ENCODE data around the gene SETD1A. TPM values are rescaled to one million over a fixed set of nuclear protein-coding genes. Genes with fewer than 3 reads are reported as not detected.
"Not testable (repeated sequence)": the region's sequence is repeated elsewhere in the genome, so short reads cannot be mapped to it uniquely, and the experiment has no call there.

Gene SETD1A
- total RNA-seq, 1 experiment from 2014 or later: 1.7 TPM

DNA sequence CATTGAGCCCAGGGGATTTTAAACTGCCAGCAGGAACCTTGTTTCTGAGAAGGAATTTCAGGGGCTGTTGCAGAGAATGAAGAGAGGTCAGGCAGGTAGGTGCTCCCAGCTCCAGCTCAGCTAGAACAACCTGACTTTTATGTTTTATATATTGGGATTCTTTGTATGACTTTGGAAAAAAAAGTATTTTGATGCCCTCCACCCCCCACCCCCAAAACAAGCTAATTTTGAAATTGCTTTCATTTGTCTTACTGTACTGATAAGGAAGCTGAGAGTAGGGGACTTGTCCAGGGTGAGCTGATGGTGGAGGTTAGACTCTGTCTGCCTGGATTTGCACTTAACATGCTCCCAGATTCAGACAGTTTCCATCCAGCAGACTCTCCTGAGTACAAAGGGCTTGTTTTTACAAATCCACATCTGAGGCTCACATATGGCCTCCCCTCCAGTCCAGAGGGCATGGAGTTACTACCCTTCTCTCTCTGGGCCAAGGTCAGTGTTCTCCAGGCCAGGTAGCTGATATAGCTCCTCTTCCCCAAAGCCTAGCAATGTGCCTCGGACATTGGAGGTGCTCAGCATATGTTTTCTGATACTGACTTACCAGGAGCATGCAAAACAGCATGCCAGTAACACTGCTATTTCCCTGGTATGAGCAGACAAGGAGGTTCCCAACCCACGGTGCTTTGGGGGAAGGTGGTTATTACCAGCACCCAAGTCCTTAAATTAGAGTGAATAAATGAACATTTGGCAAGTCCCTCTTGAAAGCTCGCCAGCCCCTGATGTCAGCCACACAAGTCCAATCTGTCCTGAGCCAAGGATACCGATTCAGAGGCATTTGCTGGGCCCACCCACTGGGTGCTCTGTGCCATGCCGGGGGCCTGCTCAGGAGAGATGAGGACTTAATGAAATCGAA, 41.6 kb downstream of the SETD1A start:
- no peak for DNase-seq (ENCODE audit: low spot score)

DNA sequence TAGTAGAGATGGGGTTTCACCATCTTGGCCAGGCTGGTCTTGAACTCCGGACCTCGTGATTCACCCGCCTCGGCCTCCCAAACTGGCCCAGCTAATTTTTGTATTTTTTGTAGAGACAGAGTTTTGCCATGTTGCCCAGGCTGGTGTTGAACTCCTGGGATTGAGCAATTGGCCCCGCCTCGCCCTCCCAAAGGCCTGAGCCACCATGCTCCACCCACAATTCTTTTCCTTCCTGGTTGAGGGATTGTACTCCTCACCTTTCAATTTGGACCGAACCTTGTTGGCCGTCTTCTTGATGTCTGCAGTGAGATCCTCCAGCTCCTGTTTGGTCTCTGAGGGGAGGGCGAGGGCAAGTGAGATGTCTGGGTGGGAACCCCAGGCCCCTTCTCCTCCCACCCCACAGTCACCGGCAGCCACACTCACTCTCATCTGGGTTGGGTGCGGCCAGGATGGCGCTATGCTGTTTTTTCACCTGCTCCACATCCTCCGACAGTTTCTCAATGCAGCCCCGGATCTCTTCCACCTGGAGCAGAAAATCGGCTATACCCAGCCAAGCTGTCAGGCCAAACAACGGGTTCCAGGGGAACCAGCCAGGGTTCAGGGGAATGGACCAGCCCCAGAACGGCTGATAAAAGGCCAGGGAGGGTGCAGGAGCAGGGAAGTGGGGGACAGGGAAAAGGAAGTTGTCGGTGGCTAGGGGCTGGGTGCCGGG, 43.3 kb downstream of the SETD1A start:
- no peak for DNase-seq (ENCODE audit: low spot score)

DNA sequence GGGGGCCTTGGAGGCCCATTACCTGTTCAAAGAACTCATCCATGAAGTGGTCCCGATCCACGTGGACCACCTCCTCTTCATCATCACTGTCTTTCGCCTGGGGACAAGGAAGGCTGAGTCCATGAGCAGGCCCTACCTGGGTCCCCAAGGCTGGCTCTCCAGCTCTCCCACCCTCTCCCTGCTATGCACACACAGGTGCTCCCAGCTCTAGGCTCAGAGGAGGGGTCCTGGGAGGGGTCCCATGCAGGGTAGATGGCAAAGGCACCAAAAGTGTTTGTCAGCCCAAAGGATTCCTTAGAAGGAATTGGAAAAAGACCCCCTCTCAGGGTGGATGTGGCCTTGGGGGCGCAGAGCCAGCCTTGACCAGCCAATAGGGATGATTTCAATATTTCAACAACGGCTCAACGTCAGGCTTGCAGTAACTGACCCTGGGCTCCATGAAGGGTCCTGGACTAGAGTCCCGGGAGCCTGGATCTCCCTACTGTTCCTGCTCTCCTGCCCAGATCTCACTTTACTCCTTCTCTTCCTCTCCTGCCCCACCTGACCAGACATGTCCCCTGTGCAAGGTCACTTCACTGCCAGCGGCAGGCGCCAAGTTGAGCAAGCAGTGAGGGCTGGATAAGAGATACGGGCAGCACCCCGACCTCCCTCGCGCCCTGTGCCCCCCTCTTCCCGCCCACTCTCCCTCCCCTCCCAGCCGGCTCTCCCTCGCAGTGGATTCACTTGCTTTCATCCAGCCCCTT, 44.1 kb downstream of the SETD1A start:
- no peak for DNase-seq (ENCODE audit: low spot score)

DNA sequence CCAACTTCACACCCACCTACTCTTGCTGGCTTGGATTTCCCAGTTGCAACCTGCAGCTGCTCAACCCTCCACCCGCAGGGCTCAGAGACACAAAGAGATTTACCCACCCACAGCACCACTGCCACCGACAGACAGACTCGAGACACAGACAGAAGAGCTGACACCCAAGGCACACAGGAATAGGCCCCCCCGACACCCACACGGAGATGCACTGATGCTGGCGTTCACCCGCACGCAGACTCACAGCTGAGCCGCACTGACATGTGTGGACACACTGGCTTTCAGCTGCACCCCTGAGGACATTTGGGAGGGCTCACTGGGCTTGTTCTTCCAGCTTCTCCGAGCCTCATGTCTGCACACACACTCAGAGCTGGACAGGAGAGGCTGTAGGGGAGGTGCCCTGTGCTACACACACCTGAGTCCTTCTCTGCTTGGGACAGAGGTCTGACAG, 44.7 kb downstream of the SETD1A start:
- no peak for DNase-seq (ENCODE audit: low spot score)

DNA sequence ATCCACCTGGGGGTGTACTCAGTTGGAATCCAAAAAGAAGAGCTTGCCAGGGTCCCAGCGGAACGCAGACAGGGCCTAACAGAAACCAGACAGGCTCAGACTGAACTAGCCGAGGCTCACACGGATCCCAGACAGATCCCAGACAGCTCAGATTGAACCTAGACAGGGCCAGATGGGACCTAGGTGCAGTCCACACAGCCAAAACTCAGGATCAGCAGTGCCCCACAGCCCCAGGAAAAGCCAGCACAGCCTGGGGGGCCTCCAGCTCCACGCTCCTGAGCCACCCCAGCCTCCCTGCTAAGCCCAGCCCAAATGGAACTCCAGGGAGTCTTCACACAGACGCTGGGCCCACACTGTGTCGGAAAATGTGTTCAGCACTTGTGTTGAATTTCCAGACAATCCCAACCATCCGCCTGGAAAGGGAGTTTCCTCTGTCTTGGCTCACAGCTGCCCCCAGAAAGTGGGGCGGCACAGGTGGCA, 45.3 kb downstream of the SETD1A start:
- no peak for DNase-seq (ENCODE audit: low spot score)

DNA sequence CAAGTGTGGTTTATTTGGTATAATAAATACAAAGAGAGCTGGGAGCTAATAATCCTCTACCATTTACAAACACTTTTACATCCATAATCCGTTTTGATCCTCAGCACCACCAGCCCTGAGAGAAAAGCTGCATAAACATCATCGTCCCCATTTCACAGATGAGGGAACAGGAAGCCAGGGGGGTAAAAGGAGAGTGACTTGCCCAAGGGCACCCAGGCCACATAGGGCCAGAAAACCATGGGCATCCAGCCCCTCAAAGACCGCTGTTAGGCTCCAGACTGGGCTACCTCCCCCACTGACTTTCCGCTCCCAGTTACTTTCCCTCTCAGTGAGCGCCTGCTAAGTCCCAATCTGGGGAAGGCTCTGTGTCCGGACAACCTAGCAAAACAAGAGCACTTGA, 46.2 kb downstream of the SETD1A start:
- no peak for DNase-seq (ENCODE audit: low spot score)

DNA sequence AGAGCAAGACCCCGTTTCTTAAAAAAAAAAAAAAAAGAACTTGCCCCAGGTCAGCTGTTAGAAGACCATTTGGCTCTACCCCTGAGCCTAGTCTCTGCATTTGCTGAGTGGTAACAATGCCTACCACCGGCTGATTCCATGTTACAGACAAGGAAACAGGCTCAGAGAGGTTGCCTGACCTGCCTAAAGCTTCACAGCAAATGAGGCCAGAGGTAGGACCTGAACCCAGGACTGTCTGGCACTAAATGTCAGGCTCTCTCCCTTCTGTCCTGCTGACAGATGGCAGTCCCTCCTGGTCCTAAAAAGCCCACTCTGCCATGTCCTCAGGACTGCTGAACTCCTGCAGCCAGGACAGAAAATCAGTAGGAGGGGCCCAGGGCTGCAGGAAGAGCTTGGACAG, 47.1 kb downstream of the SETD1A start:
- no peak for DNase-seq (ENCODE audit: low spot score)

DNA sequence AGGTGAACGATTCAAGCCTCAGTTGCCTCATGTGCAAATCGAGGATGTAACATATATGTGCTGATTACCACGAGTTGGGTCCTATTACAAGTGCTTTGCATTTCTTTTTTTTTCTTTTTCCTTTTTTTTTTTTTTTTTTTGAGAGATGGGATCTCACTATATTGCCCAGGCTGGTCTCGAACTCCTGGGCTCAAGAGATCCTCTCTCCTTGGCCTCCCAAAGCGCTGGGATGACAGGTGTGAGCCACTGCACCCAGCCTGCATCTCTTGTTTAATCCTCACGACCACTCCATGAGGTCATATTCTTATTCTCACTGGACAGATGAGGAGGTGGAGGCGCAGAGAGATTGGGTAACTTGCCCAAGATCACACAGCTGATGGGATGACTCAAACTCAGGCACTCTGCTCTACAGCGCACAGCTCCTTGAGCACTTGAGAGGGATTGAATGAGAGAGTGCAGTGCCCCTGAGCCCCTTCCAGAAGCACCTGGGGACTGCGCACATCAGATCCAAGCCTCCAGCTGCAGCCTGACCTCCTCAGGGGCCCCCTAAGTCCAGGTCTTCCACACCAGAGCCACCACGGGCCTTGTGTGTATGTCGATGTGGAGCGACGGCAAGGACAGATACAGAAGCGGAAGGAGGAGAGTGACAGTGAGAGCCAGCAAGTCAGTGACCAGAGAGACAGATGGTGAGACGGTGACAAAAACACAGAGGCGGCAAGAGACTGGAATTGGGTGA, 48.0 kb downstream of the SETD1A start:
- no peak for DNase-seq (ENCODE audit: low spot score)

DNA sequence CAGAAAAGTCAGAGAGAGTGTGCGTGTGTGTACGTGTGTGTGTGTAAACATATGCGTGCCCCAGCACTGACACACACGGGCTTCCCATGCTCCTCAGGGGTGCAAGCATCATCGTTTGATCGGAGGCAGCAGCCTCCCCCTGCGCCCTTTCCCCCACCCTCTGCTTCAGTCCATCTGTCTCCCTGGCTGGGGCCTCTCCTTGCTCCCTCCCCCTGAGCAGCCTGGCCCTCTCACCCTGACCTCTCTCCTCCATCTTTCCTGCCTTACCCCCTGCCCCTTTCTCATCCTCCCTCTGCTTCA, 48.5 kb downstream of the SETD1A start:
- no peak for DNase-seq (ENCODE audit: low spot score)

DNA sequence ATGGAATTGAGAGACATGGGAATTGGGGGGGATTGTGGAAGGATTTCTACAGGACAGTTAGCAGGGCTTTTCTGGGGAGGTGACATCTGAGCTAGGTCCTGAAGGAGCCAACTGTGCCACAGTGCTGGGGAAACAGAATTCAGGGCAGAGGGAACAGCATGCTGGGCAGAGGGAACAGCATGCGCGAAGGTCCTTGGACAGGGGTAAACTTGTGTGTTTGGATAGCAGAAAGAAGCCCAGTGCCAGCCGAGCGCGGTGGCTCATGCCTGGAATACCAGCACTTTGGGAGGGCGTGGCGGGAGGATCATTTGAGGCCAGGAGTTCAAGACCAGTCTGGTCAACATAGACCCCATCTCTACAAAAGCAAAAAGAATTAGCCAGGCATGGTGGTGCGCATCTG, 49.0 kb downstream of the SETD1A start:
- DNase-seq (ENCODE audit: low spot score): no peak

DNA sequence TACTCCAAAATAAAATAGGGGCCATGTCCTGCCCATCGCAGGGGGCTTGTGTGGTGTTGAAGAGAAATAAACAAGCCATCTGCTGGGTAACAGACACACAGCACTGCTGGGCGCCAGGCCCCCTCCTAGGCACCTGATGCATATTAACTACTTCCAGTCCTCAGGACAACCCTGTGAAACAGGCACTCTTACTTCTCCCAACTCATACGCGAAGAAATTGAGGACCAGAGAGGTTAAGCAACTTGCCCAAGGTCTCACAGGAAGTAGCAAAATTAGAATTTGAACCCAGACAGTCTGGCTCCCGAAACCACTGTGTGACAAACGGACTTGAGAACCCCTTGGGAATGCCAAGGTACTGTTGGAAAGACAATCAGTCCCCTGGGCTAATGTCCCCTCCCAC, 50.1 kb downstream of the SETD1A start:
- DNase-seq (ENCODE audit: low spot score): no peak

DNA sequence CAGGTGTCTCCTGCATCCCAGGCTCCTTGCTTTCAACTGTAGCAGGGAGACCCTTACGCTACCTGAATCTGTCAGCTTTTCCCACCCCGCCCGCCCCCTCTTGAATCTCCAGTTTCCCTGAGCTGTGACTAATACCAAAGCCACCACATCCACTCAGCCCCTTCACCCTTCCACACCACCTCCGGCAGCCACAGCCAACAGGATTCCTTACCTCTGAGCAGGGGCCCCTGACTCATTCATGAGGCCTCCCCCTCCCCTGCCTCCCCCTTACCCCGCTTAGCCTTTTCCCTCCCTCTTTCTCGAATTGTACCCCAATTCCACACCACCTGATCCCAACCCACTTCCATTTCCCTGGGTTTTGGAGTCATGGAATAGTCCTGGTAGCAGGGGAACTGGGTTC, 50.6 kb downstream of the SETD1A start:
- peak; percentile 42 for DNase-seq (ENCODE audit: low spot score)

DNA sequence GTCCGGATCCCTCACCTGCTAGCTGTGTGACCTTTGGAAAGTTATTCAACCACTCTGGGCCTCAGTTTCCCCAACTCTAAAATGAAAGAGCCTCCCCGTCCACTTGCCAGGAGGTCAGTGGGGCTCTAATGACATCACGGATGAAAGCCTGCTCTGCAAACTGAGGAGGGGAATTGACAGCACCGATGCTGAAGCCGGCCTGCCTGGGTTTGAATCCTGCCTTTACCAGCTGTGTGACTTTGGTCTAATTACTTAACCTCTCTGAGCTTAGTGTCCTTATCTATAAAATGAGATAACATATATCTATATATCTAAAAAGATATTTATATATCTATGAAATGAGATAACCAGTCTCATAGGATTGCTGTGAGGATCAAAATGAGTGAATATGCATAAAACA, 51.0 kb downstream of the SETD1A start:
- no peak for DNase-seq (ENCODE audit: low spot score)

DNA sequence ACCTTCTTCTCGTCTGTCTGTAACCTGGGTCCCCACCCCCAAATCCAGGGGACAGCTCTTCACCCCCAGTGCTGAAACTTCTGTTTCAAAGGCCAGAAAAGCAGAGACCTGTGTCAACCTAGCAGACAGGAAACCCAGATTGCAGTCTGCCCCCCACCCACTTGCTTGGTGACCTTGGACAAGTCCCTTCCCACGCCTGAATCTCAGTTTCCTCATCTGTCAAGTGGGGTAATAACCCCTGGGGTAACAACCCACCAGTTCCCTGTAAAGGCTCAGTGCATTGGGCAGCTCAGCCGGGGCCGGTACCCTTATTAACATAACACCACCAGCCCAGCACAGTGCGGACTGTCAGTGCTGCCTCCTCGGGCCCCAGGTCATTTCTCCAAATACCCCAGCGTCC, 51.6 kb downstream of the SETD1A start:
- DNase-seq (ENCODE audit: low spot score): no peak

DNA sequence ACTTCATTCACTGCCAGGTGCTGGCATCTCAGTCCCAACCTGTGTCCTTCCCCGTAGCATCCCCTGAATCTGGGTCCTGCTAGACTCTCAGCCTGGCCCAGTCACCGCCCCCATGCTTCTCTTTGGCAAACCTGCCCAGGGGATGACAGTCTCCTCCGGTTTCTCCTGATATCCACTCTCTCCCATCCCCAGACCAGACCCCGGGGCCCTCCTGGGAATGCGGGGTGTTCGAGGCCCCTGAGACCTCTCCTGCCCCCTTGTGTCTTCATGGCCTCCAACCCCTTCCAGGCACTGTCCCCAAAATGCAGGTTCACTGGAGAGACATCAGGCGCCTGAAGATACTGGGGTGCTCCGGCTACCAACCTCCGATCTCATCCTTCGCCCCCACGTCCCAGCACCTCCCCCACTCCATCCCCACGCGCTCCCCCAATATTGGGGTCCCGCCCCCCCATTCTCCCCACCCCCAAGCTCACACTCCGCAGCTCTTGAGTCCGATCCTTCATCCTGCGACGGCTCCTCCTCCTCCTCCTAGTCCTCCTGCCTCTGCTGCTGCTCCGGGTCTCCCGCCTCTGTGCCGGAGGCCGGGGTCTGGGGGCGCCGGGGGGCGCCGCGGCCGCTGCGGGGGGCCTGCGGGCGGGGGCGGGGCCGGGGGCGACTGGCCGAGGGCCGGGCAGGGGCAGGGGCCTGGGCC, 52.5 kb downstream of the SETD1A start:
- no peak for DNase-seq (ENCODE audit: low spot score)

DNA sequence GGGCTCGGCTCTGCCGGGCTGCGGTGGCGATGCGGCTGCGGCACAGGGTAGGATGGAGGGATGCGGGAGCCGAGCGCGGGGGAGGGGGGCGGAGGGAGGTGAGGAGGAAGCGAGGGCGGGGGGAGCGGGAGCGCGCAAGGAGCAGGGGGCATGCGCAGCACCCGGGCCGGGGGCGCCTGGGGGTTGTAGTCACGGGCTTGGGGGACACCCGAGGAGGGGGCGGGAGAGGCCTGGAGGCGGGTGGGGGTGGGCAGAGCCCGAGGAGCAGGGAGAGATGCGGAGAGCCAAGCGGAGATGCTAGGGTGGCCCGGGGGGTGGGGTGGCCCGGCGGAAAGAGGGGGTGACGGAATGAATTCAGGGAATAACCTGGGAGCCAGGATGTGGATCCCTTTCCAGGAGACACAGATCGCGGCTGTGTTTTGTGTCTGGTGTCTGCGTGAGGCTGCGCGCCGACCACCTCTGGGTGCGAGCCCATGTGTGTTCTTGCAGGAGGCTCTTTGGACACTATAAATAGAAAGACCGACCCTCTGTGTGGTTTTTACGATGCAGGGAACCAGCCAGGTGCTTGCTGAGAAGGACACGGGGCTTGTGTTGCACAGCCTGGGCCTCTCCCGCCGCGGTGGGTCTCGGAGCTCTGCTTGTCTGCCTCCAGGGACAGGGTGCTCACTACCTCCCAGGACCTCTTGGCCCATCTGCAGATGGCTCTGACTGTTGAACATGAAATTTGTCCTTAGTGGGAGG, 53.2 kb downstream of the SETD1A start, which contains the start of gene STX1B:
Gene STX1B, minus strand, starts transcription at position 54 of the 741 bp plus-strand sequence. CDS start 242 bp downstream, outside the sequence.
- DNase-seq (ENCODE audit: low spot score): no peak

DNA sequence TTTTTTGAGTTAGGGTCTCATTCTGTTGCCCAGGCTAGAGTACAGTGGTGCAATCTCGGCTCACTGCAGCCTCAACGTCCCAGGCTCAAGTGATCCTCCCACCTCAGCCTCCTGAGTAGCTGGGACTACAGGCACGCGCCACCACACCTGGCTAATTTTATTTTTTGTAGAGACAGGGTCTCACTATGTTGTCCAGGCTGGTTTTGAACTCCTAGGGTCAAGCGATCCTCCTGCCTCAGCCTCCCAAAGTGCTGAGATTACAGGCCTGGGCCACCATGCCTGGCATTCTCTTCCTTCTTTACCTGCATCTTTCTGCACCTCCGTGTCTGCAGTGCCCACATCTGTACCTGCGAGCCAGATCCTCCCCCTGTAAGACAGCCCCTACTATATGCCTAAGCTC, 54.3 kb downstream of the SETD1A start:
- not testable (repeated sequence) for DNase-seq (ENCODE audit: low spot score)

DNA sequence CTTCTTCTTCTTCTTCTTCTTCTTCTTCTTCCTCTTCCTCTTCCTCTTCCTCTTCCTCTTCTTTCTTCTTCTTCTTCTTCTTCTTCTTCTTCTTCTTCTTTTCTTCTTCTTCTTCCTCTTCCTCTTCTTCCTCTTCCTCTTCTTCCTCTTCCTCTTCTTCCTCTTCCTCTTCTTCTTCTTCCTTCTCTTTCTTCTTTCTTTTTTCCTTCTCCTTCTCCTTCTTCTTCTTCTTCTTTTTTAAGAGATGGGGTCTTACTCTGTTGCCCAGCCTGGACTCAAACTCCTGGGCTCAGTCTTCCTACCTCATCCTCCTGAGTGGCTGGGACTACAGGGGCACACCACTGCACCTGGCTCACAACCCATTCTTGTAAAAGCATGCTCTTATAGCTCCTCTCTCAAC, 55.7 kb downstream of the SETD1A start:
- not testable (repeated sequence) for DNase-seq (ENCODE audit: low spot score)

DNA sequence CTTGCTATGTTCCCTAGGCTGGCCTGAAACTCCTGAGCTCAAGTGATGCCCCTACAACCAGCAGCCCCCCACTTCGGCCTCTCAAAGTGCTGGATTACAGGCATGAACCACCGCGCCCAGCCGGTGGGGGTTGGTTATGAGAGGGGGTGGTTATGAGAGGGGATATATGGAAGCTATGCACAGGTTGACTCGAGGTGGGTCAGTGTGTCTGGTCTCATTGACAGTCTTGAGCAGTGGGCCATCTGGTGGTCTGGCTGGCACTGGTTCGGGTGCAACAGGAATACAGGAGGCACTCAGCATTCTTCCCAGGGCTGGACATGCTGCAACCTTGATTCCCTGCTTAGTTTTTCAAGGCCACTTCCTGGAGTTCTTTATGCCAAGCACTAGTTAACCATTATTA, 58.5 kb downstream of the SETD1A start:
- no peak for DNase-seq (ENCODE audit: low spot score)

DNA sequence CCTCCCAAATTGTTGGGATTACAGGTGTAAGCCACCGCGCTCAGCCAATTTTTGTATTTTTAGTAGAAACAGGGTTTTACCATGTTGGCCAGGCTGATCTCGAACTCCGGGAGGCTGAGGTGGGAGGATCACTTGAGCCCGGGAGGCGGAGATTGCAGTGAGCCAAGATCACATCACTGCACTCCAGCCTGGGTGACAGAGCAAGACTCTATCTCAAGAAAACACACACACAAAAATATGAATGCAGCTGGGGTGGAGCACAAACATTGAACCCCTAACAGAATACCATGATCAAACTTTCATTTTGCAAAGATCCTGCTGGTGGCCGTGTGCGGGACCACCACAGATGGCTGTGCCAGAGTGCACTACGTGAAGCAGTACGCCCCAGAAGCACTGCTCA, 60.2 kb downstream of the SETD1A start:
- DNase-seq (ENCODE audit: low spot score): not testable (repeated sequence)
